ENCODE measurements around the gene CISD2.
"Not testable (repeated sequence)": the region's sequence is repeated elsewhere in the genome, so short reads cannot be mapped to it uniquely, and the experiment has no call there.

Gene CISD2

DNA sequence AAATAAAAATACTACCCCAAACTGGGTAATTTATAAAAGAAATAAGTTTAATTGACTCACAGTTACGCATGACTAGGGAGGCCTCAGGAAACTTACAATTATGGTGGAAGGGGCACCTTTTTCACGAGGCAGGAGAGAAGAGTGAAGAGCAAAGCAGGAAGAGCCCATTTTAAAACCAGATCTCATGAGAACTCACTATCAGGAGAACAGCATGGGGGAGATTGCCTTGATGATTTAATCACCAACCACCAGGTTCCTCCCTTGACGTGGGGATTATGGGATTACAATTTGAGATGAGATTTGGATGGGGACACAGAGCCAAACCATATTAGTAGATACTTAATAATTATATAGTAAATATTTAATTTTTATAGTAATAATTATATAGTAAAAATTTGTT is 10.1 kb downstream of the CISD2 start:
- DNase-seq (ENCODE audit: low spot score) = no peak
- TF ChIP-seq, protein P1, sequence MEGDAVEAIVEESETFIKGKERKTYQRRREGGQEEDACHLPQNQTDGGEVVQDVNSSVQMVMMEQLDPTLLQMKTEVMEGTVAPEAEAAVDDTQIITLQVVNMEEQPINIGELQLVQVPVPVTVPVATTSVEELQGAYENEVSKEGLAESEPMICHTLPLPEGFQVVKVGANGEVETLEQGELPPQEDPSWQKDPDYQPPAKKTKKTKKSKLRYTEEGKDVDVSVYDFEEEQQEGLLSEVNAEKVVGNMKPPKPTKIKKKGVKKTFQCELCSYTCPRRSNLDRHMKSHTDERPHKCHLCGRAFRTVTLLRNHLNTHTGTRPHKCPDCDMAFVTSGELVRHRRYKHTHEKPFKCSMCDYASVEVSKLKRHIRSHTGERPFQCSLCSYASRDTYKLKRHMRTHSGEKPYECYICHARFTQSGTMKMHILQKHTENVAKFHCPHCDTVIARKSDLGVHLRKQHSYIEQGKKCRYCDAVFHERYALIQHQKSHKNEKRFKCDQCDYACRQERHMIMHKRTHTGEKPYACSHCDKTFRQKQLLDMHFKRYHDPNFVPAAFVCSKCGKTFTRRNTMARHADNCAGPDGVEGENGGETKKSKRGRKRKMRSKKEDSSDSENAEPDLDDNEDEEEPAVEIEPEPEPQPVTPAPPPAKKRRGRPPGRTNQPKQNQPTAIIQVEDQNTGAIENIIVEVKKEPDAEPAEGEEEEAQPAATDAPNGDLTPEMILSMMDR (IDR thresholded peaks at IDR 0.05; ENCODE audit: borderline replicate concordance, control extremely low read depth, extremely low read depth, insufficient read depth, missing control alignments) = no peak
- in situ Hi-C loops (cut with MboI; ENCODE audit: low sequenced_read_pairs, unreplicated experiment) = no loop called here

DNA sequence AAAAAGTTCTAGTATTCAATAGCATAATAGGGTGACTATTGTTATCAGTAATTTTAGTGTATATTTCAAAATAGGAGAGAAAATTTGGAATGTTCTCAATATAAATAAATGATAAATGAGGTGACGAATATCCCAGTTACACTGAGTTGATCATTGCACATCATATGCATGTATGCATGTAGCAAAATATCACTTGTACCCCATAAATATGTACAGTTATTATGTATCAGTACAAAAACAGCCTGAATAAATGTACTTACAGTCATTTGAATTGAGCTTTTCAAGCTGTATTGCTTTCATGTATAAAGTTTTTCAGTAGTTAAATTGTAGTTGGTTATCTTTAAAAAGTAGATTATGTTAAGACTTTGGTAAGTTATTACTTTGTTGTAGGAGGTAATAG is 12.6 kb downstream of the CISD2 start:
- TF ChIP-seq, protein P1 (IDR thresholded peaks at IDR 0.05; ENCODE audit: borderline replicate concordance, control extremely low read depth, extremely low read depth, insufficient read depth, missing control alignments) = no peak
- DNase-seq (ENCODE audit: low spot score) = no peak
- in situ Hi-C loops (cut with MboI; ENCODE audit: low sequenced_read_pairs, unreplicated experiment) = no loop called here

DNA sequence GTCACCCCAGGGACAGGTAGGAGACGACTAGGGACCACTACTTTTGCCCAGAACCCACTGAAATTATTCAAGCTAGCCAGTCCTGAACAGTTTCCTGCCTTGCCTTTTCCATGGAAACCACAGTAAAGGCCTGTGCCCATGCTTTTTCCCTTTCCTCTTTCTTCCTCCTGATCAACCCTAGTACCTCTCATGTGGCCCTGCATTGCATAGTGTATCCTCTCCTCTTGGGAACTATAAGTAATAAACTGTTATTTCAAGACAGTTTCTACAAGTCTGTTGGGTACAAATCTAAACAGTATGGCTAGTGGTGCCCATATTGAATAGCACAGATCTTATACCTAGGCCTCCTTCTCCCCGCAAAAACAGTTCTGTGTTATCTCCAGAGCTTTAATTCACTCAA is 14.5 kb downstream of the CISD2 start:
- DNase-seq (ENCODE audit: low spot score) = no peak
- in situ Hi-C loops (cut with MboI; ENCODE audit: low sequenced_read_pairs, unreplicated experiment) = no loop called here
- TF ChIP-seq, protein P1 (IDR thresholded peaks at IDR 0.05; ENCODE audit: borderline replicate concordance, control extremely low read depth, extremely low read depth, insufficient read depth, missing control alignments) = no peak

DNA sequence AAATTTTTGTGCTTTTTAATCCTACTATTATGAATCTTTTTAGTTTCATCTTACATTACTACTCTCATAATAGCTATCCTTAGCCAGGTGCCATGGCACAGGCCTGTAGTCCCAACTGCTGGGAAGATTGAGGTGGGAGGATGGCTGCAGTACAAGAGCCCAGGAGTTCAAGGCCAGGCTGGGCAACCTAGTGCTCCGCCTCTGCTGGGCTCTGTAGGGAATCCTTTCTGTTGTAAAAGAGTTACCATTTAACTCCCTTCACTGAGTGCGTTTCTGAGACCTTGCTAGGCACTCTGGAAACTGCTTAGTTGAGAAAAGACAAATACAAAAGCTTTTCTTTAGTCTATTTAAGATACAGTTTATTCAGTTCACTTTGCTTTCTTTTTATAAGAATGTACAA is 19.8 kb downstream of the CISD2 start:
- DNase-seq (ENCODE audit: low spot score); in situ Hi-C loops (cut with MboI; ENCODE audit: low sequenced_read_pairs, unreplicated experiment): not testable (repeated sequence)

DNA sequence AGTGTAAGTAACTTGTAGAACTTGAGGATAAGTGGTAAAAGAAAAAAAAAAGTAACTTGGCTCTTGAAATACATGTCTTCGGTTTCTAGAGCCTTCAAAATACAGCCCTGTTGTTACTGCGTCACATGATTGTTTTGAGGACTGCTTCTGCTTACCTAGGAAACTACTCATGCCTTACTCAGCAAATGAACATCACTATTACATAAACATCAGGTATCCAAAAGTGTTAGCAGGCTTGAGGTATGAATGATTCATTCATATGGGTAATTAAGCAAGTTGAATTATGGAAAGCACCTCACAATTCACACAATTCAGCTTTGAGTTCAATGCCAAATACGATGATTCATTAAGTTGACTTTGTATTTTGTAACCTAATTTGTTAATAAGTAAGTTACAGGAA is 21.1 kb downstream of the CISD2 start:
- DNase-seq (ENCODE audit: low spot score); in situ Hi-C loops (cut with MboI; ENCODE audit: low sequenced_read_pairs, unreplicated experiment): not testable (repeated sequence)

DNA sequence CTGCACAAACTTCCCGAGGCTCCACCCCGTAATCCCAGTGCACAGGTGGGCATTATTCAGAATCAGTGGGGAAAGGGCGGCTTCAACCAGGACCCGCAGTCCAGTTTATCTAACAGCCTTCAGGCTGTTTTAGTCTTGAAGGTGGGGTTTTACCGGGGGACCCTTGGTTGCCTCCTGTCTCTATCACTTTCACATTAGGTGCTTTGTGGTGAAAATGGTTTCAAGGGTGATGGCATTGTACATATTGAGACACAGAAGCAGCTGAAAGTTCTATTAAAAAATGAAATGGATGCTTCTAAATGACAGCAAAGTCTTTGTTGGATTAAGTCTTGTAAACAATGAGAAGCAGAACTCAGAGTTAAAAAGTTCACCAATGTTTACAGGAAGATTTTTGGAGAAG is 27.8 kb downstream of the CISD2 start:
- in situ Hi-C loops (cut with MboI; ENCODE audit: low sequenced_read_pairs, unreplicated experiment) = not testable (repeated sequence)

DNA sequence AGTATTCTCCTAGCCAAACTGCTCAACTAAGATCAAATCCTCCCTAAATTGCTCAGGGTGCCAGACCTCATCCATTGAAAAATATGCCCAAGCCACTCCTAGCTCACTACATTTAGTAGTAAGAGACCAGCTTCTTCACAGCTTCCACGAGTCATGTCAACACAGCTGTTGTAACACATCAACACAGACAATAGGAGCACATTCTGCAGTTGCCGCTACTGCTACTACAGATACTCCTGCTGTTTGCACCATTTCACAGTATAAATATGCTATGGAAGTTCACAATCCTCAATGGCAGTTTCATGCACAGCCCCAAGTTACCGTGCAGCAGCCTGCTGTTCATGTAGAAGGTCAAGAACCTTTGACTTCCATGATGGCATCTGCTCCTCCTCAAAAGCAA is 28.8 kb downstream of the CISD2 start:
- in situ Hi-C loops (cut with MboI; ENCODE audit: low sequenced_read_pairs, unreplicated experiment); DNase-seq (ENCODE audit: low spot score): not testable (repeated sequence)

More for the DNA sequence above, 27.8 kb downstream of the CISD2 start:
- not testable (repeated sequence) for DNase-seq (ENCODE audit: low spot score)

DNA sequence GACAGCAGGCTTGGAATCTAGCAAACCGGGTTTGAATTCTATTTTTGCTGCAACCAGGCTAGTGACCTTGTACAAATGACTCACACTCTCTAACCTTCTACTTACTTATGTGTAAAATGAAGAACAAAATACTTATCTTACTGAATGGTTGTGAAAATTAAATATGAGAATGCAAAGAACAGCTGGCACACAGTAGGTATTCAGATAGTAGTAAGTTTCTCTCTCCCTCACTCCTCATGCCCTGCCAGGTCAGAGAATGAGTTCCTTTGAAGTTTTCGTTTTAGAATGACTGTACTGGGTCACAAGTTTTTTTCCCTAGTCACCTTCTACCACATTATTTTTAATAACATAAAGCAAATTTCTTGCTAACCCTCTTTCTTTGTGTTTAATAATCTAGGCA is 33.0 kb downstream of the CISD2 start:
- DNase-seq (ENCODE audit: low spot score) = no peak
- TF ChIP-seq, protein P1 (IDR thresholded peaks at IDR 0.05; ENCODE audit: borderline replicate concordance, control extremely low read depth, extremely low read depth, insufficient read depth, missing control alignments) = no peak
- in situ Hi-C loops (cut with MboI; ENCODE audit: low sequenced_read_pairs, unreplicated experiment) = no loop called here

DNA sequence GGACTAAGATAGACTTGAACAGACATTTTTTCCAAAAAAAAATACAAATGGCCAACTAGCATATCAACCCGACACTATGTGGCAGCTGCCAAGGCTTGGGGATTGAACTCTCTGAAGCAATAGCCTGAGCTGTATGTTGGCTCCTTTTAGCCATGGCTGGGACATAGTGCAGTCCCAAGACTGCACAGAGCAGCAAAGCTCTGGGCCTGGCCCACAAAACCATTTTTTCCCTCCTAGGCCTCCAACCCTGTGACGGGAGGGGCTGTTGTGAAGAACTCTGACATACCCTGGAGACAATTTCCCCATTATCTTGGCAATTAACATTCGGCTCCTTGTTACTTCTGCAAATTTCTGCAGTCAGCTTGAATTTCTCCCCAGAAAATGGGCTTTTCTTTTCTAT is 50.1 kb downstream of the CISD2 start:
- in situ Hi-C loops (cut with MboI; ENCODE audit: low sequenced_read_pairs, unreplicated experiment) = no loop called here
- TF ChIP-seq, protein P1 (IDR thresholded peaks at IDR 0.05; ENCODE audit: borderline replicate concordance, control extremely low read depth, extremely low read depth, insufficient read depth, missing control alignments) = no peak
- DNase-seq (ENCODE audit: low spot score) = no peak

DNA sequence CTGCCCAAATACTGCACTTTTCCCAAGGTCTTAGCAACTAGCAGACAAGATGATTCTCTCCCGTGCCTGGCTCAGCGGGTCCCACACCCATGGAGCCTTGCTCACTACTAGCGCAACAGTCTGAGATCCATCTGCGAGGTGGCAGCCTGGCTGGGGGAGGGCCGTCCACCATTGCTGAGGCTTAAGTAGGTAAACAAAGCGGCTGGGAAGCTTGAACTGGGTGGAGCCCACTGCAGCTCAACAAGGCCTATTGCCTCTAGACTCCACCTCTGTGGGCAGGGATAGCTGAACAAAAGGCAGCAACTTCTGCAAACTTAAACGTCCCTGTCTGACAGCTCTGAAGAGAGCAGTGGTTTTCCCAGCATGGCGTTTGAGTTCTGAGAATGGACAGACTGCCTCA is 50.9 kb downstream of the CISD2 start:
- in situ Hi-C loops (cut with MboI; ENCODE audit: low sequenced_read_pairs, unreplicated experiment); DNase-seq (ENCODE audit: low spot score): not testable (repeated sequence)
